Embryonic facial prominence (tissue), 1 donor: ENCODE data around the gene DYNC1I1.

Experiments
- DNase-seq: peaks from one replicate; pipeline ENCODE4 v3.0.0-alpha.2; 2016; ENCODE audit errors: extremely low spot score

DYNC1I1 gene

GRCh38 chr7:95859429-95859828 is 87.1 kb downstream of the DYNC1I1 start:
- no peak for DNase-seq

DNA sequence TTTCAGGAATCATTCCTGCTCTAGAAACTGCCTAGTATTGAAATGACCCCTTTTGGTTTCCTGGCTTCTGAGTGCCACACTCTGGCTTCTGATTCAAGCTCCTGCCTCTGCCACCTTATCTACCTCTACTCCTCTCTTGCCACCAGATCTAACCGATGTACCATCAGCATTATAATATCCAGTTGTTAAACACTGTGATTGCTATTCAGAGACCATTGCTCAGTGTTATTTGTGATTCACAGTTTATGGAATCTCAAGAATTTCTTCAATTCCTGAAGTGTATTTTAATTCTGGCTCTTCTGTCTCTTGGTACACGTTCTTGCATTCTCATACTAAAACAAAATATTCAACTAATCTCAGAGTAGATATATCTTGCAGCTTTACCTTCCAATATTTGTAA is 88.7 kb downstream of the DYNC1I1 start:
- DNase-seq, result no peak

GRCh38 chr7:95863623-95864022 is 91.3 kb downstream of the DYNC1I1 start:
- no peak for DNase-seq

DNA sequence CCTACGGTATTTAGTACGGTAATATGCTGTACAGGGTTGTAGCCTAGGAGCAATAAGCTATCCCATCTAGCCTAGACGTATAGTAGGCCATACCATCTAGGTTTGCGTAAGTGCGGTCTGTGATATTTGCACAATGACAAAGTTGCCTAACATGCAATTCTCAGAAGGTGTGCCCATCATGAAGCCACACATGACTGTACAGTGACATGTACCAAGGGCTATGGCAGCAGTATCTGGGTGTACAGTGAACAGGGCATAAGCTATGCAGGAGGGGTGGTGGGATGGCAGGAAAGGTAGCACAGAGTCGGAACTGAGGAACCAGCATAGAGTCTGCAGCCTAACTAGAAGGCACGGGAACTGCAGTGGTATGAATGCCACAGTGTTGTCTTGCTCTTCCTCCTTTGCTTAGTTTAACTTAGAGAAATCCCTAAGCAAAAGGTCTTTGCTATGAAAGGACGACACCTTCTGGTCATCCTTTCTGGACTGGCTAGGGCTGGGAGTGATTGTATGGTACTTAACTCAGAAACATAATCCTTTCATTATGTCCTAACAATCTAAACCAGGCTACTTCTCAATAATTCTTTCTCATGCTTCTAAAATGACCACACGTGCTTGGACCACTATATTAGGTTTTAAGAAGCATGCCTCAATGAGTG is 93.5 kb downstream of the DYNC1I1 start:
- DNase-seq, result no peak

DNA sequence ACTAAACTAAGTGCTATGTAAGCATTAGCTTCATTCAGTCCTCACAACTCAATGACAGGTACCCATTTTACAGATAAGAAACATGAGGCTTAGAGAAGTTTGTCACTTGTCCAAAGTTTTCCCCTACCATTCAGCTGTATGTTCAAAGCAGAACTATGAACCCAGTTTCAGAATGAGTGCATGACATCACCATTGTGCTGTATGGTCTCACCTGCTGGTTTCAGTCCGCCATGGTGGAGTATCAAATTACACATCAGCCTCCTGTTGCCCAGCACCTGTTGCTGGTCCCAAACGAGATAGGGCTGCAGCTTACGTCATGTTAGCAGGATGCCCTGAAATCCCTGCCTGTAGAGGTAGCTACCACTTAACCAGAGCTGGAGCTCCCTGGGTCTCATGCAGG is 95.0 kb downstream of the DYNC1I1 start:
- DNase-seq, result no peak

DNA sequence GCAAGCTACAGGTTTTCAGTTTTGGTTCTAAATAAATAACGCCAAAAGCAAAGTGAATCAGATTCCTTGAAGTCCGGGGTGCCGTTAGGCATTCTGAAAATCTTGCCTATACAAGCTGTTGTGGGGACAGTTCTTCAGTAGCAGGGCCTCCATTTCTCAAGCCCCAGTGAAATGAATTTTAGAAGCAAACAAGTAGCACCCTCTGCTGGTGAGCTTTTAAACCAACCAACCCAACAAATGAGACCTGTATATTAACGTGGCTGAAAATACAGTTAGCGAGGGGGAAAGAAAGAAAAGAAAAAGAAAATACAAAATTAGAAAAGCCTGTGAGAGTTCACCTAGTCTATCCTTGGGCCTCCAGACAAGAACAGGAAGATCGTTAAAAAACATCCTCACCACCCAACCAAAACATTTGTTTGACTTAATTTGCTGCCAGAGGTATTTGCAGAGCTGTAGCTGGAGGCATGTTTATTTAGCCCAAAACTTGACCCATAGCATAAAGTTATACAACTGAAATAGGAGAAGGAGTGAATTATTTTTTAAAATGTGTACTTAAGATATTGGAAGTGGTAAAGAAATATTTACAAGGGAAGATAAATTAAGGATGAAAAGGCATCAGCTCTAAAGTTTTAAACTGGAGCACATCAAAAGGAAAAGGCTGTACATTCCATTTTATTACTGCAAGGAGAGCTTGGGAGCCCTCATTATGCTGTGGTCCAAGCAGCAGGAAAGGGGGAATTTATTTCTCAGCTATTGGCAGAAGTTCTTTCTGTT is 98.9 kb downstream of the DYNC1I1 start:
- peak; percentile 15 for DNase-seq

GRCh38 chr7:95871896-95872295 is 99.5 kb downstream of the DYNC1I1 start:
- DNase-seq, result no peak

DNA sequence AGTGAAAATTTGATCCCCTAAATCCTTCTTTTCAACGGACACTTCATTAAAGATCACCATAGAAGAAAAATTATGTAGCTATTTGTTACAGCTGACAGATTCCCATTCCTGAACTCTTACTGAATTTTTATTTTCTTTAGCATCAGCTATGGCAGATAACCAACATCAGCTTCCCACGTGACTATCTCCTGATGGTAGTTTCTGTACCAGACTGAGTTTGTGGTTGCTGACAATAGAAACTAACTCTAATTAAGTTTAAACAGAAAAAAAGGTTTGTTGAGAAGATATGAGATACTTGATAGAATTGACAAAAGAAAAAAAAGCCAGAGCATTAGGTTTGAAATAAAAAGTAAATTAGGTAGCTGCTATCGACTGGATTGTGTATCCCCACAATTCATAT is 101.8 kb downstream of the DYNC1I1 start:
- DNase-seq, result no peak

DNA sequence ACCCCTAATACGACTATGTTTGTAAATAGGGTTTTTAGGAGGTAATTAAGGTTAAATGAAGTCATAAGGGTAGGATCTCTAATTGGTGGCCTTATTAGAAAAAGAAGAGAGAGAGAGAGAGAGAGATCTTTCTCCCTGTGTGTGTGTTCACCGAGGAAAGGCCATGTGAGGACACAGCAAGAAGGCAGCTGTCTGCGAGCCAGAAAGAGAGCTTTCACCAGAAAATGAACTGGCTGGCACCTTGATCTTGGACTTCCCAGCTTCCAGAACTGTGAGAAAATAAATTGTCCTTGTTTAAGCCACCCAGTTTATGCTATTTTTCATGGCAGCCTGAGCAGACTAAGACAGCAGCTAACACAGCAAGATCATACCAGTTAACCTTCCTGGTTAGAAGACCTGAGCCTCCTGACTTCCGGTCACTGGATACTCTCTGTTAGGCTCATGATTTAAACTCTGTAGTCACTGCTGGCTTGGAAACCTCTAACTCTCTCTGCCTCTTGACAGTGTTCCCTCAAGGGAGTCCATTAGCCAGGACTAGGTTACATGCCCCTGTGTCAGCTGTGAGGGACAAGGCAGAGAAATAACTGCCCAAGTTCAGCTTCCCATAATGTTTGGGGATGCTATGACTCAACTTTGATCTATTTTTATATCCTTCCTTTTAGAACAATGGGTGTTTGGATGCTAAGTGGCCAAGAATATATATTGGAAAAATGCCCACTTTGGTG is 102.3 kb downstream of the DYNC1I1 start:
- DNase-seq, result no peak

GRCh38 chr7:95875519-95875918 is 103.2 kb downstream of the DYNC1I1 start:
- DNase-seq, result no peak

- DNase-seq, result no peak
These were observed 106.3 kb downstream of the DYNC1I1 start for GRCh38 chr7:95878677-95879076.

GRCh38 chr7:95881597-95881996 is 109.2 kb downstream of the DYNC1I1 start:
- no peak for DNase-seq

DNA sequence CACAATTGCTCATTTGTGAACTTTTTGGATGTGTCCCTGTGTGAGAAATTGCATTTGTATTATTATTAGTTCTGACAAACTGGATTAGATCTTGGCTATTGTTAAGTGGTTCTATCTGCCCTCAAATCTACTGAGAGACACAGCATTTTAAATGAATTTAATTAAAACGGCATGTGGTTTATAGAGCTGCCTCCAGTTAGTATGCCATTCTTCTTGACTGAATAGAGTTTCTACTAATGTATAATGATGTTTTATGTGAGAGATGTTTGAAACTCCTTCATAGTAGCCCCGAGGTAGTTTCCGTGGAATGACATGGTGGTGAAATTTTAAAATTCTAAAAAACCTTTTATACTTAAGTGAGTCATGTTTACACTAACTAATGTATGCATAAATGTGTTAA is 110.9 kb downstream of the DYNC1I1 start:
- no peak for DNase-seq

DNA sequence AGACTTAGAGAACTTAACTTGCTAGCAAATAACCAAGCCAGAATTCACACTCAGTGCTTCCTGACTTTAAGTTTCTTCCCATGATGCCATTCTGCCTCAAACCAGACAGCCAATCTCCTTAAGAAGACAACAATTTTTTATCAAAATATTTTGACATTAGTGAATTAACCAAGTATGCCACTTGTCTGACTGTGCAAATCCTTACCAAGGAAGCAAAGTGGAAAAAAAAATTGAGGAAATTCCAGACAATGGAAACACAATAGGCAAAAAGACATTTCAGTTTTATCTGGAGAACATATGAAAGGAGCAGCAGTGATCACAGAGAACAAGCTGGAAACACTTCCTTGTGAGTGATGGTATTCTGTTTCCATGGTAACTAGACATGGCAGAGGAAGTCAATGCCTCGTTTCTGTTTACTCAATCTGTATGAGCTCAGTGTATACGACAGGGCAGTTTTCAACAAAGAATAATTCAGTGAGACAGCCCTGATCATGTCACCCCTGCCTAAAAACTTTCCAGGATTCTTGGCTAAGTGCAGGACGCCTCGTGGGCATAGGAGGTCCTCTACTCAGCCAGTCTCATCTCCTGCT is 114.2 kb downstream of the DYNC1I1 start:
- peak; percentile 30 for DNase-seq

DNA sequence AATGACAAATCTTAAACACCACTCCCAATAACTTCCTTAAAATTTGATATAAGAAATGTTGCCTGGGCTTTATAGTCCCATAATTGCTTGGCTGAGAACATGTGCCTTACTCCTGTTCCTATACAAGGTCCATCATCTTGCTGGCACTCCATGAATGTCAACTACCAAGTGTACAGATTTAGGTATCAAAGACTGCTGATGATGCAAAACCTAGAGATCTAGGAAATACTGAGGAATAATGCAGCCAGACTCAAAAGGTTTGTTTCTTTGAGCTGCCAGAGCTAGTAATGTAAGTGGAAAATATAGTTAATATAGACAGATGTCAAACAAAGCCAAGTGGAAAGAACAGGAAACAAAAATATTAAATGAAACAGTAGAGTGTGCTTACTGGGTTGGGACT is 121.1 kb downstream of the DYNC1I1 start:
- no peak for DNase-seq

- DNase-seq, result no peak
These were observed 125.3 kb downstream of the DYNC1I1 start for GRCh38 chr7:95897557-95898251.

- no peak for DNase-seq
These were observed 127.7 kb downstream of the DYNC1I1 start for GRCh38 chr7:95899919-95900513.

GRCh38 chr7:95901006-95901405 is 128.7 kb downstream of the DYNC1I1 start:
- DNase-seq, result no peak

DNA sequence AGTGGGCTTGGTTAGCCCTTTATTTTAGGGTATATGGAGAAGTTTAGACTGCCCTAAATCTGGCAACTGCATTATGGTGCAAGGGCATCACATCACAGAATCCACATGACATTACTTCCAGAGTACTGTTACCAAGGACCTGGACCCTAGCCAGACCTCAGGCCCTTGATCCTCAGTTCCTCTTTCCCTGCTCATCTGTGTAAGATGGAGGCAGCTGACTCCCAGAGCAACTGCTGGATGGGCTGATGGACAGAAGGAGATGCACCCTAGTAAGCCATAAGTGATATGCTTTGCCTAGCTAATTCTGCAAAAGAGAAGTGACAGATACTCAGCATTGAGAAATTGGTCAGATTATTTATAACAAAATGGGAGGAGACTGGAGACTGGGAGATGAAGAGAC is 131.7 kb downstream of the DYNC1I1 start:
- DNase-seq, result no peak

- no peak for DNase-seq
These were observed 132.8 kb downstream of the DYNC1I1 start for GRCh38 chr7:95905167-95905566.

- no peak for DNase-seq
These were observed 134.5 kb downstream of the DYNC1I1 start for GRCh38 chr7:95906851-95907250.
